Midbrain (tissue), 1 donor: ENCODE results near the gene NRAP.
"Not testable (repeated sequence)": the region's sequence is repeated elsewhere in the genome, so short reads cannot be mapped to it uniquely, and the experiment has no call there.

ENCODE experiments used
- DNase-seq: peaks from one replicate; lab custom pipeline; 2025; lab: John Stamatoyannopoulos, UW

NRAP gene

DNA sequence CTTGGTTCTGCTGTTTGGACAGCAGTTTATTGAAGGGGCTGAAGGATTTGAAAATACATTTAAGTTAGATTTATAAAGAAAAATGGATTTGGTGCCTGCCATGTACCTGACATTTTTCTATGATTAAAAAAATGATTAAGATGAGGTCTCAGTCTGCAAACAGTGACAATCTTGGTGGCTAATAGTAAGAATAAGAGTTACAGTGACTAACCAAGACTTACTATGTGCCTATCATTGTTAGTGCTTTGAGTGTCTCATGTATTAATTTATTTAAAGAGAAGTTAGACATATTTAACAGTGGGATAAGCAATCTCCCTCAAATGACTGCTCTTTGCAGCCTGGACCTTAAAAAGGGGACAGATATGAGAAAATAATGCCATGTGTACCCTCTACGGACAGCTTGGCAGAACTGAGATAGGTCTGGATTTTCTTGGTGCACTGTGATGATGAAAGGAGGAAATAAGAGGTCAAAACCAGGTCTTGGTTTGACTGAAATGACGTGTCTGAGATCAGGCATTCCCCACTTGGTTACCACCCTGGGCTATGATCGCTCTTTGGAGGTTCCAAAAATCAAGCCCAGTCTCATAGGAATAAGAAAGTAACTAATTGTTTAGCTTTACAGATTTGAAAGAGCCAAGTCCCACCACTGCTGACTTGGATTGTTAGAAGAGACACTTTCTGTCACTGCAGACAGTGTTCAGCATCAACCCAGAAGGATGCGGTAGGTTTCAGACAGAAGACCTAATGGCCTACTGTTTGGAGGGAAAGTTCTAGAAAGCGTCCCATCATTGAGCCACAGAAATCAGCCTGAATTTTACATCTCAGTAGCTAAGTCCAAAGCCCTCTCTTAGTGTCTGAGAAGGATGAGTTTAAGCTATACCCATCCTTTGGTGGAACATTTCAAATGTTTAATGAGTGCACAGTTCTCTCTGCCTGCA is 18.0 kb upstream of the NRAP start:
- DNase-seq, result no peak

DNA sequence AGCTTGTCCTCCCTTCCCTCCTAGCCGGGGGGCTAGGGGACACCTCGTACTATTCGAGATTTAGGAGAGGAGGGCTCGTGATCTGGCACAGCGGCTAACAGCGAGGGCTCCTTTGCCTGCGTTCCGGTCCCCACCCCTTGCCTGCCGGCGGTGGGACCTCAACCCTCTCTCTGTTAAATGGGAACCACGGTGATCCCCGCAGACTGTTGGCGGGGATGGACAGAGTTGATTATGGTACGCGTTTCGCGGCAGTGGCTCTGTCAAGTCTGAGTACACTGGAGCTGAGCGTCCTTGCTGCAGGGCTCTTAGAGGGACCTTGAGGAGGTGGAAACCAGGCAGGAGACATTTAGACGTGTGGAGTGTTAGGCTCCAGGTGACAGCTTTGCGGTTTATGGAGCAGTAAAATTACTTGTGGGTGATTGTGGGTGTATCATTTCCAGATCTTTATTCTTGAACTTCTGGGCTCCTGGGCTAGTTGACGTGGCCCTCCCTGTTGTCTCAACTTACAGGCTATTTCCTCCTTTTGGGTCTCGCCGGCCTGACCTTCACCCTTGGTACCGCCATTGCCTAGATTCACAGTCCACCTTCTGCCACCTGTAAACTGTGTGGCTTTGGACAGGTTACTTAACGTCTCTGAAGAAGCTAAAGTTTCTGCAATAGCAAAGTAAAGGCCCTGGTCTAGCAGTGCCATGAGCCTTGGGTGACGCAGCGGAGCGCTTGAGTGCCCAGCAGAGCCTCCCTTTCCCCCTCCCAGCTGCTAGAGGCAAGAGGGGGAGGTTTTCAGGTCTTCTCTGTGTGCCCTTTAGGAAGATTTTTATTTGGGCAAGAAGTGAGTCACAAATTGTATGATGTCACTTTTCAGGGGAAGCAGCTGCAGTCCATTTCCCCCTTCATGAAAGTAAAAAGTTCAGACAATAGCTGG is 16.6 kb upstream of the NRAP start:
- no peak for DNase-seq

DNA sequence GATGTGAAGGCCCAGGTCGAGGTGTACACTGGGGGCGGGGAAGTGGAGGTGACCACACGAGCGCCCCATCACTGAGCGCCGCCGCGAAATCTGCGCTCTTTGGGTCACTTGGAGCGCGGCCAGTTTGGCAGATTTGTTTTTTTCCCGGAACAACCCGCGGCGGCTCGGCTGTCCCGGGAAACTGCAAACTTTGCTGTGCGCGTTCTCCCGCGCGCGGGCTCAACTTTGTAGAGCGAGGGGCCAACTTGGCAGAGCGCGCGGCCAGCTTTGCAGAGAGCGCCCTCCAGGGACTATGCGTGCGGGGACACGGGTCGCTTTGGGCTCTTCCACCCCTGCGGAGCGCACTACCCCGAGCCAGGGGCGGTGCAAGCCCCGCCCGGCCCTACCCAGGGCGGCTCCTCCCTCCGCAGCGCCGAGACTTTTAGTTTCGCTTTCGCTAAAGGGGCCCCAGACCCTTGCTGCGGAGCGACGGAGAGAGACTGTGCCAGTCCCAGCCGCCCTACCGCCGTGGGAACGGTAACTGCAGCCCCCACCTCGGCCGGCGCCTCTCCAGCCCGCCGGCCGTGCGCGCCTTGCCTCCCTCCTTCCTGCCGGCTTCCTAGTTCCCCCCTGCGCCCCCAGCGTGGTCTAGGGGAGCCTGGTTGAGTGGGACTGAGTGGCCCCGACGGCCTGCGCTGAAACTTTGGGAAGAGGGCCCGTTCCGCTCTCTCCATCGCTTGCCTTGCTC is 15.8 kb upstream of the NRAP start, which contains the start of gene CASP7:
CASP7 (plus strand) TSS at position 450 of the 727 bp plus-strand sequence. CDS start 17,582 bp downstream, outside the sequence.
- peak; percentile 75 for DNase-seq

DNA sequence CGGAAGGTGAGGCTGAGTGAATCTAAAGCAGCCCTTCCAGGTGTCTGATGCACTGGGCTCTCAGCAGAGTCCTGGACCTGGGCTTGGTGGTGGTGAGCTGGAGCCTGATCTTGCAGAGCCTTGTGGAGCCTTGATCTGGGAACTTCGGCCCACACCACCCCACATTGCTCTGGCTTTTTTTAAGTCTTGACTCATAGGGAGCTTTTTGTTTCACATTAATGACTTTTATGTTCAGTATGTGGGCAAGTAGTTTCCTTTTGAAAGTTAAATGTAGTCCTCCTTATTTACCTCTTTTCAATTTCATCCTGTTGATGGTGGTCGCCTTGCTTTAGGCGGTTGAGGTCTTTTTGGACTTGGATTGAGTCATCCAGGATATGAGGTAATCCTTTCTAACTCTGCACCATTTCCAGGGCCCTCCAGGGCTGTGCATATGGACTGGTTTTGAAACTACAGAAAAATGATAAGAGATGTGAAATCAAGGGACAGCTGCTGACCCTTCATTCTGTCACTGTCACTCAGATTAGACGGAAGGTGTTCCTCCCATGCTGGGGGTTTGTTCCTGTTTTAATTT is 2.9 kb upstream of the NRAP start:
- no peak for DNase-seq

DNA sequence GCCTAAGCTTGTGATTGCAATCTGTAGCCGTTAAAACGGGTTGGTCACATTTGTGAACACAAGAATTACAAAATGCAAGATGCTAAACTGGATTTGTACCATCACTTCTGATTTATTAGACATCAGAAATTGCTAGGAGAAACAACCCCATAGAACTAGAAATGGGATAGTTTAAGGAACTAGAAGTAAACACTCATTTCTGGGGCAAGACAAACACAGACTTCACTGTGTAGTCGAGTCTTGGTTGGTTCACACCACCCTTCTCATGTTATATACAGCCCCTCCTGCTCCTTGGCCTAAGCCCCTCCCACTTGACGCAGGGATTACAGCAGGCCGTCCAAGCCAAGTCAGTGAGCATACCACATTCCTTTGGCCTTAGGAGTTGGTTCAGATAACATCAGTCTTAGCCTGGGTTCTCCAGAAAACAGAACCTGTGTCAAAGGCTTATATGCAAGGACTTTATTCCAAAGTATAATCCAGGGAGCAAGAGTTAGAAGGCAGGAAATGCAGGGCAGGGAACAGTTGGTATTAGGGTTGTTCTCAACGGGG is 2.0 kb upstream of the NRAP start:
- no peak for DNase-seq

DNA sequence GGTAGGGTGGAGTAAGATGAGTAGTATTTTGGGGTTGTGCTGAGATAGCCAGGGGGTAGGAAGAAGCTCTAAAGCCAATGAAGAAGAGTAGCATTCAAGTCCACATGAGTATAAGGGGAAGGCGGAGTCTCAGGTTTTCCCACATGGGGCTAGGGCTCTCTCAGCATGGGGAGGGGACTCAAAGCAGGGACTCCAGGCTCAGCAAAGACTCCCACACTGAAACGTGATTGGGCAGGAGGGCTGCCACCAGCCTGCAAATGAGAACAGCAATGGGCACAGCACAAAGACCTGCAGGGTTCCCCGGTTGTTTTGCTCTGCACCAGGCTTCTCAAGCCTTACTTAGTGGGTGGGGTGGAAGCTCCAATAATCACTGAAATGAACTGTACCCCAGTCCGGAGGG is 1.5 kb upstream of the NRAP start:
- DNase-seq, result no peak

DNA sequence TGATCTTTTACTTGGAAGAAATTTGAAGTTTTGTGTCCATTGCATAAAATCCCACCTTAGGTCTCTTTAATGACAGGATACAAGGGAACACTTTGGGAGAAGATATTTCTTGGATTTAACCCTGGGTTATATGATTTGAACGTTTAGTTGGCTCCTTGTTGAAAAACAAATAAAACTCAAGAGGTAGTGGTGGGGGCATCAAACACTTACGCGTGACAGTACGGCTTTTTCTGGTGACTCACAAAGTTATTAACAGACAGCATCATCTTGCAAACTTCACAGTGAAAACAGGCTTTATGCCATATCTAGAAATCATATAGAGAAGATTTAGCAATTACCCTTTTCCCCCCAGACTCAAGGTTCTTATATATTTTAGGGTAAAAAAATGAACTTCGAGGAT is 699 bp downstream of the NRAP start:
- no peak for DNase-seq

DNA sequence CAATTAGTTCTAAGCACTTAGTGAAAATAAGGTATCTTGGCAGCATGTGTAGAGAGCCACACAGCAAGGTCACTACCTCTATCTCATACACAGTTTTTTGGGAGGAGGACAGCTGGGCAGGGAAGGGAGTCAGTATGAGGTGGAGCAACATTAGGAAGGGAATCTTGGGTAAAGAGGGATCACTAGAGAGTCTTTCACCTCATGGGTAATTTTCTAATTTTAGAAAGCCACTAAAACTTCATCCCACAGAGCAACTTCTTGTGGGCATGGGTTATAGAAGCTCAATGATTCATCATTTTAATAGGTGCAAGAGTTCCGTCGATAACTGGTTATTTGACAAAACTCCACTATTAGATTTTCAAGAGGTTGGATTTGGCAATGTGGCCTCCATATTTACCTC is 2.5 kb downstream of the NRAP start:
- DNase-seq, result no peak

DNA sequence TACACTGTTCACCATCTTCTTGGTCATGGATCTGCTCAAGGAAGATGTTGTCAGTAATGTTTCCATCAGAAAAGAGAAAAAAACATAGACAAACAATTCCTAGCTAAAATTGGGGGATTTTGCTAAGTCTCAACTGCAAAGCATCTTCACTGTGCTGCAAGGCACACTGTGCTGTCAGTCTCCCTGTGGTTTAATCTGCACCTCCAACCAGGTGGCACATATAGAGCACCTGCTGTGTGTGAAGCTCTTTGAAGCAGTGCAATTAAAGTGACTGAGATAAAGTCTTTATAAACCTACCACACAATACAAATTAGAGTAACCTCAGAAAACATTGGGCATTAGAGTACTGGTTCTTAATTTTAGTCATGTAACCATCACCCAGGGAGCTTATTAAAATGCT is 6.3 kb downstream of the NRAP start:
- no peak for DNase-seq

DNA sequence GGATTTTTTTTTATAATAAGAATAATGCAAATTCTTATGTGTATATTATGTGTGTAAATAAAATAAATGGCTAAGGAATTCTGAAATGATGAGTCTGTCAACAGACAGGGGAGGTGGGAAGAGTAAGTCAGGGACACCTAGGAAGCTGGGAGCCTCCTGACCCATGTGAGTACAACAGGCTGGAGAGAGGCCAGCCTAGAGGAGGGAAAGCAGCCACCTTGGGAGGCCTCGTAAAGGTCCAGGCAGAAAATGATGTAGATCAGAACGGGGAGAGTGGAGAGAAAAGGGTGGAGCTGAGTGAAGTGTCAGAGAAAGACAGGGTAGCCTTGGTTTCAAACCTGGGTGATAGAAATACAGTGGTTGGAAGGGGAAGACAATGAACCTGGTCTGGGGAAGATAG is 6.9 kb downstream of the NRAP start:
- no peak for DNase-seq

DNA sequence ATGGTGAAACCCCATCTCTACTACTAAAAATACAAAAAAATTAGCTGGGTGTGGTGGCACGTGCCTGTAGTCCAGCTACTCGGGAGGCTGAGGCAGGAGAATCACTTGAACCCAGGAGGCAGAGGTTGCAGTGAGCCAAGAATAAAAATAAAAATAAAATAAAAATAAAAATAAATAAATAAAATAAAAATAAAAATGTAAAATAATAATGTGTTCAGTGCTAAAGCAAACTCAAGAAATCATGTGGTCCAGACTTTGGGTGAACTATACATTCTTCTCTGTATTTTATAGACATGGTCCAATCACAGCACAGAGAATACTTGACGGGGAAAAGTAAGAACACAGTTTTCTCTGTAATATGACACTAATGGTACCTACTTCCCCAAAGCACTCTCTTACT is 11.4 kb downstream of the NRAP start:
- DNase-seq, result not testable (repeated sequence)

DNA sequence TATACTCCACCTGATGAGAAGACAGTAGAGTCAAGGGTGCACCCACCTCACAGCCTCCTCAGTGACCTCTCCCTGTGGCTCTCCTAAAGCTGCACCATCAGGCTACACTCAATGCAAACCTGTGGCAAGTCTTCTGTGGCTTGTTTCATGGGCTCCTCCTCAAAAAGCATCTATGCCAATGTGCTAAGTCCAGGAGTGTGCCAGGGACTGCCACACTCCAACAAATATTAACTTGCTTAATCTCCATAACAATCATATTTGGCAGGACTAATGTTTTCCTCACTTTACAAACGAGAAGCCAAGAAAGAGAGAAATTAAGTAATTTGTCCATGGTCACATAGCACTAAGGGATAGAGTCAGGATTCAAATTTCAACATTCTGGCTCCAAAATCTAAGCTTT is 11.9 kb downstream of the NRAP start:
- DNase-seq, result no peak

DNA sequence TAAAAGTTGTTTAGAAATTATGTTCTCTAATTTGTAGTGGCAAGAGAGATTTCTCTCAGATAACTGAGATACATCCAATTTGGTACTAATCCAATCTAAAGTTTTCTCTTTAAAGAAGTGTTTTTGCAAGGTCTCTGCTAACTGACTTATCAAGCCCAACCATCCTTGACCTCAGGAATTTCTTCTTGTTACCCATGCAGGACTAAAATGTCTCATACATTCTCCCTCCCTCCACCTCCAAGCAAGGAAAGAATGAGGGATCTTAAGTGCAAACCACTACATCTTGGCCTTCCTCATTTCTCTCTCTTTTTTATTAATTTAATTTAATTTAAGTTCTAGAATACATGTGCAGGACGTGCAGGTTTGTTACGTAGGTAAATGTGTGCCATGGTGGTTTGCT is 12.8 kb downstream of the NRAP start:
- no peak for DNase-seq

DNA sequence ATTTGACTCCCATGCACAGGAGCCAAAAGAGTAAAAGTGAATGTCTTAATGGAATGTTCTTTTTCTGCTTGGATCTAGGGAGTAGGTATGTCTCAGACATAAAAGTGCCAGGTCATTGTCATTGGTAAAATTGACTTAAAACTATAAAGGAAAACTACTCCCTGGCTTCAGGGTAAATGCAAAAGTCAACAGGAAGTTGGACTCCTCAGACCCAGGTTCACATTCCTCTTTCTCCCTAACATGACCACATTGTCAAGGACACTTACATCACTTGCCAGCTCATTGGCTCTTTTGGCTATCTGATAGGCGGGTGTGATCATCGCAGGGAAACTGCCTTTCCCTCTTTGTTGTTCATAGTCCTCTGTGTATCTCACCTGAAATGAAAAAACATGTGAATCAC is 13.7 kb downstream of the NRAP start:
- no peak for DNase-seq

DNA sequence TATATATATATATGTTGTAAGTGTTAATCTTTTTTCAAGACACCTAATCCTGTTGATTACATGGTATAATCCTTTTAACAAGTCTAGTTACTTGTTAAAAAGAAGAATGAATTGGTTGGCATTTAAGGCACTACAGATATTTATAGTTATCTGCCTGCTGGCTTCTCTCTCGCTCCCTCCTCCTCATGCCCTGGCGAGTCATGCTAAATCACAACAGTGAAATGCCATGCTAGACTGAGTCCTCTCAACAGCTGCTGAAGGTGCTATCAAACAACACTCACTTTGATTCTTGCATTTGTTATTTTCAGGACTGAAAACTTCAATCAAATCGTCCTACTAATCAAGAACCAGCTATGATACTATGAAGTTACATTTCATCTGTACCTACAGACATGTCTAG is 15.4 kb downstream of the NRAP start:
- no peak for DNase-seq

DNA sequence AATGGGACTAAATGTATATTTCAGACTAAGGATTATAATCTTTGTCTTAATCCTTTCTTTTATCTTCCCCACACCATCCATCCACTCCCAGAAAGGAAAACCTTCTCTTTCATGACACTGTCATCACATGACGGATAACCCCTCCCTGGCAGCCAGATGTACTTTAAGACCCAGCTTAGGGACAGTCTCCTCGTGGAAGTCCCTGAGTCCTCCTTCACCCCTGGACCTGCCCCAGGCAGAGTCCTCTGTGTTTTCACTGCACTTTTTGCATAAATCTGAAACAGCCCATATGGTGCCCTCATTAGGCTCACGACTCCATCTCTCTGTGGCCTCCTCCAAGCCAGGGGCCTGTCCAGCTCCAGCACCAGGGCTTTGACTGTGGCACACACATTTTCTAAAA is 16.0 kb downstream of the NRAP start:
- no peak for DNase-seq

DNA sequence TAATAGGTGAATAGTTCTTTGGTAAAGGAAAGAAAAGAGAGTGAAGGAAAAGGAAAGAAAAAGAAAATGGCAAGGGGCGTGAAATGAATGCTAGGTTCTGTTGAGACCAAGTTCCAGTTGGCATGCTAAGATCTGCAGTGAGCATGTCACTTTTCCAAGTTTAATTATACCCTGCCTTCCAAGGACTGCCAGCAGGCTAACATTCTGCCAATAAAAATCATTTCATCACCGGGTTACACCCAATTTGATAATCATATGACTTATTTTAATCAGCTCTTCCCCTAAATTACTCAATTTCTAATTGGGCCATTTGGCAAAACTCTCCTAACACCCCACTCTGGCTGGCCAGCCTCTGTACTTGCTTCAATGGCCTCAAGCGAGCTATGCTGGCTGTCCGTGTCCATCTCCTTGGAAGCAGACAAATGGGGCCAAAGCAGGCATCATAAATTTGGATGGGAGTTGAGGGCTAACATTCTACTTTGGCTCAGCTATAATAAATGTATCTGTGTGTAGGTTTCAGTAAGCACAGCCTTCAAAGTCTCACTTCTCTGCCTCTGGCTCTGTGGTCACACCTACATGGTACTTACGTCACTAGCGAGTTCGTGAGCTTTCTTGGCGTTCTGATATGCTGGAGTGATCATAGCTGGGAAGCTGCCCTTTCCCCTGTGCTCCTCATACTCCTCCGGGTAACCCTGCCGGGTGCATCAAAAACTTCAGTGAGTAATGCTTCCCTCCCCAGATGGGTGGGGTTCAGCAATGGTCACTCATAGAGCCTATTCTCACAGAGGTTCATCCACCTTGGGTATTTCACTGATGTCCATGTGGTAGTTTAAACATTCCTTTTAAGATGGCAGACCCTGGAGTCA is 17.3 kb downstream of the NRAP start:
- peak; percentile 59 for DNase-seq

DNA sequence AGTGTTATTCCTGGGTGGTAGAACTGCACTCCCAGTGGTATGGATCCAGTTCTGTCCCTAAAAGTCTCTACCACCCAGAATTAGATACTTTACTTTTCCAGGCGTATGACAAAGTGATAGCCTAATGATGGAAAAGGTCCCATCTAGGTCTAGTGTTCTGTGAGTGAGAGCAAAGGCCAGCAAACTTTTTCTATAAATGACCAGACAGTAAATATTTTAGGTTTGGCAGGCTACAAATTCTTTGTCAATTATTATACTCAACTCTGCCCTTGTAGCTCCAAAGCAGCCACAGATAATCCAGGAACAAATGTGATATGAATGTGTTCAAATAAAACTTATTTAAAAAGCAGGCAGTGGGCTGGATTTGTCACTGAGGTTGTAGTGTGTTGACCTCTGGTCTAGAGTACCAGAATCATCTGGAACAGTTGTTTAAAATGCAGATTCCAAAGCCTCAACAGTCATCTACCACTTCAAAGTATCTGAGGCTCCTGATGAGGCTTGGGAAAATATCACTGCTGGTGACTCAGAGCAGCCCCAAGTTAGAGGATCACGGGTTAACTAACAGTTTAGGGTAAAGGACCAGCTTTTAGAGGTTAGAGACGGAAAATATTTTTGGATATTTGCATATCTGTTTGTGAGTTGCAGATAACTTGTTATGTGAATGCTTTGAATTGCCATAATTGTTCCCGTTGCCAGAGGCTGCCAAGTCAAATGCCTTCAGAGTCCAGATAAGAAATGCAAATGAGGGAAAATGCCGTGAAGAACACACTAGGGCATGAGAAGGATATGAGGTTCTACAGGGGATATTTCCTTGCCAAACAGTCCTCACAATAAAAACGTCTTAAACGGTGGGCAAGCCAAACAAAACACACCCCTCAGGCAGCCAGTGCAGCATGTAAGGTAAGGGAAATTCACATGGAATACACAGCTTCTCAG is 19.4 kb downstream of the NRAP start:
- DNase-seq, result no peak

DNA sequence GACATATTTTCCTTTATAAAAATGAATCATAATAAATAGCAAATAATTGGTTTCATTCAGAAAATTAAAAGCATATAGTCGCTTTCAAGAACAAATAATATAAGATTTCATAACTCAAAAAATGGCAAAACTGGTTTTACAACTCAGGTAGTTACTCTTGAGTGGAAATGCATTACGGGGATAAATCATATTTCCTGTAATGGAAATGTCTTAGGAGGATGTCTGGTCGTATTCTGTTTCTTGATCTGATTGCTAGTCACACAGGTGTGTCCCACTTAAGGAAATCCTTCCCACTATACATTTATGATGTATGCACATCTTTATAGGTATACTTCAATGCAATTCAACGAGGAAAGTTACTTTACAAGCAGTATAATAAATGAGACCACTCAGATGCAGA is 20.7 kb downstream of the NRAP start:
- no peak for DNase-seq
